Measurements from ENCODE around the gene PNPO.

Gene PNPO

DNA sequence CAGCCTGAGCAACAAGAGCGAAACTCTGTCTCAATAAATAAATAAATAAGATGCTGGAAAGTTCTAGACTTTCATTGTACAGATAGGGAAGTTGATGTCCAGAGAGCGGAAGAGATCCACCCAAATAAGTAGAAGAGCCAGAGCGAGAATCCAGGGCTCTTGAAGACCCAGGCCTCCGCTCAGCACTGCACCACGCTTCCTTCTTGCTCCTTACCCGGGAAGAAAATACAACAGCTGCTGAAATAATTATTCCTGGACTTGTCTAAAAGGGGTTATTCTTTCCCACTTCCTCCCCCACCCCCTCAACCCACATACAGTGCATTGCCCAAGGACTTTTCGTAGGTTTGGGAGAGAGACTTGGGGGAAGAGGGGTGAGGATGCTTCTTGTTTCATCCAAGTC is 56.2 kb downstream of the PNPO start:
- DNase-seq (ENCODE audit: low read depth, low spot score), result no peak

DNA sequence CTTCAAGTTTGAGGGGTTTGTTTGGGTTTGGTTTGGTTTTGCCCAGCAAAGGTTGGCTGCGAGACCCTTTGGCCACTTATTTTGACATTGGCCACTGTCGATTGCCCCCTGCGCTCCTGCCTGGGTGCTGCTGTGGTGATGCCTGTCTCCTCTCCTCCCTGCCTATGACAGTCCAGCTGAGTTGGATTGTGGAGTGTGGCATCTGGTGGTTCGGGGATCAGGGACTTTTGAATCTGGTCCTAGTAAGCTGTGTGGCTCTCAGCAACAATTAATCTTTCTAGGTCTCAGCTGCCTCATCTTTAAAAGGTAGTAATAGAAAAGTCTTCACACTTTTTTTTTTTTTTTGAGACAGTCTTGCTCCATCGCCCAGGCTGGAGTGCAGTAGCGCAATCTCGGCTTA is 56.7 kb downstream of the PNPO start:
- no peak for DNase-seq (ENCODE audit: low read depth, low spot score)

Data from brain pericyte (primary cell).